ENCODE data around the gene PTPN13. TPM values are rescaled to one million over a fixed set of nuclear protein-coding genes. Genes with fewer than 3 reads are reported as not detected.

Gene PTPN13
- total RNA-seq, 1 experiment from 2014 or later = 16.0 TPM

DNA sequence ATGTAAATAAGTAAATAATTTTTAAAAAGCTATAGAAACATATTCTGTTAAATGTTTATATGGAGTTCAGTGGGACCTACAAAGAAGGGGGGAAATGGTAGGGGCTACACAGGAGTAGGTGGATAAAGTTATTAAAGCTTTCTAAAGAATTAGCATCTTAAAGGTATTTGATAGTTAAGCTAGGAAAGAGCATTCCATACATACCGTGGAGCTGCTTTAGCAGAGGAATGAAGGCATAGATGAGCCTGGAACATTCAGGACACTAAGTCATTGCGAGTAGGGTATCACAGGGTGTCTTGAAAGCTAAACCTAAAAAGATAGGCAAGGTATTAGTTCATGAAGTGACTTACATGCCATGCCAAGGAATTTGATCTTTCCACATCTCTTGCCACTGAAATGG, 194.7 kb downstream of the PTPN13 start:
- H3K9me3 ChIP-seq (replicated peaks) = no peaks in the 10 kb centered on the region
- H3K27me3 ChIP-seq (replicated peaks) = no peaks in the 10 kb centered on the region
- no peak overlapping the region for H3K27ac ChIP-seq
- no peak for DNase-seq (ENCODE audit: low read depth in 1 of 2, low spot score in 2 of 2)
- peaks cover 7% of the 10 kb centered on the region; the same call in 1 of the 2 replicates for H3K36me3 ChIP-seq
- no peak overlapping the region for H3K4me3 ChIP-seq
- no peaks in the 10 kb centered on the region for H3K4me1 ChIP-seq (replicated peaks)

DNA sequence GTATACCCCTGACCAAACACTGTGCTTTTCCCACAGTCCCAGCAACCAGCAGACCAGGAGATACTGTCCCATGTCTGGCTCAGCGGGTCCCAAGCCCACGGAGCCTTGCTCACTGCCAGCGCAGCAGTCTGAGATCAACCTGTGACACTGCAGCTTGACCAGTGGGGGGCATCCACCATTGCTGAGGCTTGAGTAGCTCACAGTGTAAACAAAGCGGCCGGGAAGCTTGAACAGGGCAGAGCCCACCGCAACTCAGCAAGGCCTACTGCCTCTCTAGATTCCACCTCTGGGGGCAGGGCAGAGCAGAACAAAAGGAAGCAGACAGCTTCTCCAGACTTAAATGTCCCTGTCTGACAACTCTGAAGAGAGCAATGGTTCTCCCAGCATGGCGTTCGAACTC, 197.0 kb downstream of the PTPN13 start:
- Histone ChIP-seq H3K27ac (no peak overlapping the region), H3K4me1 (replicated peaks) (no peaks in the 10 kb centered on the region), H3K36me3 (peaks cover 7% of the 10 kb centered on the region; the same call in 1 of the 2 replicates), H3K4me3 (no peak overlapping the region), H3K9me3 (replicated peaks) (no peaks in the 10 kb centered on the region), H3K27me3 (replicated peaks) (no peaks in the 10 kb centered on the region)
- DNase-seq (ENCODE audit: low read depth in 1 of 2, low spot score in 2 of 2) = peak in 1 of 2 experiments; percentile 45

DNA sequence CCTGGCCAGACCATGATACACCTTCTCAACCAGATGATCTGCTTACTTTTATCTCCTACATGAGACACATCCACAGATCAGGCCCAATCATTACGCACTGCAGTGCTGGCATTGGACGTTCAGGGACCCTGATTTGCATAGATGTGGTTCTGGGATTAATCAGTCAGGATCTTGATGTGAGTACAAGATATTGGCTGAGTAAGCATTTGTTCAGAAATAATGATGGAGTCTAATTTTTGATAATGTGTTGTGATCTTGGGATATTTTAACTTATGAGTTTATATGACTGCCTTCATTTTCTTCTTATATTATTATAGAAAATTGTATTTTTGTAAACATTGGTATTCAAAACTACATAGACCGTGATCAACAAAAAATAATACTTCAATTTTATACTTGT, 215.7 kb downstream of the PTPN13 start:
- H3K27ac ChIP-seq = no peak overlapping the region
- H3K36me3 ChIP-seq = peaks cover 4% of the 10 kb centered on the region; the same call in 1 of the 2 replicates
- H3K4me3 ChIP-seq = no peak overlapping the region
- no peaks in the 10 kb centered on the region for H3K4me1 ChIP-seq (replicated peaks)
- no peaks in the 10 kb centered on the region for H3K27me3 ChIP-seq (replicated peaks)
- no peaks in the 10 kb centered on the region for H3K9me3 ChIP-seq (replicated peaks)
- no peak for DNase-seq (ENCODE audit: low read depth in 1 of 2, low spot score in 2 of 2)

- Histone ChIP-seq H3K9me3 (replicated peaks) (peaks cover 9% of the 10 kb centered on the region), H3K4me3 (no peak overlapping the region), H3K27me3 (replicated peaks) (no peaks in the 10 kb centered on the region), H3K4me1 (replicated peaks) (no peaks in the 10 kb centered on the region), H3K27ac (no peak overlapping the region), H3K36me3 (peaks cover 12% of the 10 kb centered on the region)
- DNase-seq (ENCODE audit: low read depth in 1 of 2, low spot score in 2 of 2) = no peak
These were observed 216.7 kb downstream of the PTPN13 start for GRCh38 chr4:86810847-86811246.

DNA sequence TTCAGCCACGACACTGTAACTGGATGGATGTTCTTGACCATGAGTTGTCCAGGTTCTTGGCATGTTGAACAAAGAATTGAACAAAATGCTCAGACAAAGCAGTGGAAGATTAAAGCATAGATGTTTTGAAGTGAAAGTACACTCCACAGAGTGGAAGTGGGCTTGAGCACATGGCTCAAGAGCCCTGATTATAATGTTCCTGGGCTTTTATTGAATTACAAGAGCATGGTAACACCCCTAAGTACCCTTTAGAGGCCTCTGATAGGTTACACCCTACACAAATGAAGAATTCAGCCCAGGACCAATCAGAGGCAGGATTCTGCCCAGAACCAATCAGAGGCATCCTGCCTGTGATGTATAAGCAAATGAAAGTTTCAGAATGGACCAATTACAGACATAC, 221.5 kb downstream of the PTPN13 start:
- Histone ChIP-seq H3K27ac (no peak overlapping the region), H3K4me3 (no peak overlapping the region), H3K9me3 (replicated peaks) (peaks cover 13% of the 10 kb centered on the region), H3K36me3 (peaks cover 14% of the 10 kb centered on the region), H3K27me3 (replicated peaks) (no peaks in the 10 kb centered on the region), H3K4me1 (replicated peaks) (peaks cover 21% of the 10 kb centered on the region)
- no peak for DNase-seq (ENCODE audit: low read depth in 1 of 2, low spot score in 2 of 2)

DNA sequence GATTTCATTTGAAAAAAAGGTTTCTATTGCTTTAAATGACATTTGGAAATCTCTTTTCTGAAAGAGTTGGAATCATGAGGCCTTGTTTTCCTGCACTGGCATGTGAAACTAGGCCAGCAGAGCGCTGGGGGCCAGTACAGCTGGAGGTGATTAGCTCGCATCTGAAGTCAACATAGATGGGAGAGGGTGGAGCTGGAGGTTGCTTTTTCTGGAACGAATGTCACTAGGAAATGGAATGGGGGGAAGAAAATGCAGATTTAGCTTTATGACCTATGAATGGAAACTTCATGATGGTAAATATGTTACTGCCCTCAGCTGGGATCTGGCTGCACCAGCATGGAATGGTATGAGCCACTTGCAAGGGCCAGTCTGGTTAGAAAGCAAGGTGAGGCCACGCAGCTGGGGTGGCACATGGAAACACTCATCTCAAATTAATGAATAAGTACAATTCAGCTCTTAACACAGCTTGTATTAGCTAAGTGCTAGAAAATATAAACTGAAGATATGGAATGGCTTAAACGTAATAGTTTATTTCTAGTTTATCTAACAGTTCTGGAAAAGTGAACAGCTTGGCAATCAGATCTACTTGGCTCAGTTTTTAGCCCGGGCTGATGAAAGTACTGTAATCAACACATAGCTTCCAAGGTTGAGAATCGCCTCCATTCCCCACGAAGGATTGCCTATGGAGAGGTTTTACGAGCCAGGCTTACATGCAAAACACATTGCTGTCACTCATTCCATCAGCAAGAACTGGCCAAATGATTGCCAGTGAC, 222.6 kb downstream of the PTPN13 start:
- Histone ChIP-seq H3K27me3 (replicated peaks) (no peaks in the 10 kb centered on the region), H3K27ac (peak overlapping the region; percentile 88; the same call in 1 of the 2 replicates)
- DNase-seq (ENCODE audit: low read depth in 1 of 2, low spot score in 2 of 2) = no peak

GRCh38 chr4:86818211-86818610, 224.1 kb downstream of the PTPN13 start:
- Histone ChIP-seq H3K4me3 (no peak overlapping the region), H3K27me3 (replicated peaks) (no peaks in the 10 kb centered on the region), H3K27ac (peak overlapping the region; percentile 88), H3K9me3 (replicated peaks) (peaks cover 13% of the 10 kb centered on the region), H3K4me1 (replicated peaks) (peaks cover 31% of the 10 kb centered on the region), H3K36me3 (peaks cover 14% of the 10 kb centered on the region)
- DNase-seq (ENCODE audit: low read depth in 1 of 2, low spot score in 2 of 2) = peak; percentile 56 to 90

More for the DNA sequence above, 222.6 kb downstream of the PTPN13 start:
- Histone ChIP-seq H3K9me3 (replicated peaks) (peaks cover 13% of the 10 kb centered on the region), H3K36me3 (peaks cover 14% of the 10 kb centered on the region), H3K4me3 (no peak overlapping the region), H3K4me1 (replicated peaks) (peaks cover 22% of the 10 kb centered on the region)

DNA sequence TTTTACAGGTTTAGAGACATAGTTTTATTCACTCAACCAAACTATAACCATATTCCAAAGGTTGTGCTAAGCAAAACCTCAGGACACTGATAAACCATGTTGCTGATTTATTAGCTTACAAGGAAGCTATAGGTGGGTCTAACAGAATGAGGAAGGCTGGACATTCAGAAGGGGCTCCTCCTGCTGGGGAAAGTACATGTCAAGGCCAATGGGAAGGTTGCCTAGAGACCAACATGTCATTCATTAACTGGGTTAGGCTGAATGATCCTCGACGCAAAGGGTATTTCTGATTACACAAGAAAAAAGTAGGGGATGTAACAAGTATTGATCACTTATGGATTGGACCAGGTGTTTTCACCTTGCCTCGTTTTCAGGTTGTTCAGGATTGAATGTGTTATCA, 224.7 kb downstream of the PTPN13 start:
- no peak overlapping the region for H3K4me3 ChIP-seq
- peak overlapping the region; percentile 88 for H3K27ac ChIP-seq
- DNase-seq (ENCODE audit: low read depth in 1 of 2, low spot score in 2 of 2) = no peak
- H3K36me3 ChIP-seq = peaks cover 14% of the 10 kb centered on the region
- H3K9me3 ChIP-seq (replicated peaks) = peaks cover 13% of the 10 kb centered on the region
- no peaks in the 10 kb centered on the region for H3K27me3 ChIP-seq (replicated peaks)
- H3K4me1 ChIP-seq (replicated peaks) = peaks cover 31% of the 10 kb centered on the region

DNA sequence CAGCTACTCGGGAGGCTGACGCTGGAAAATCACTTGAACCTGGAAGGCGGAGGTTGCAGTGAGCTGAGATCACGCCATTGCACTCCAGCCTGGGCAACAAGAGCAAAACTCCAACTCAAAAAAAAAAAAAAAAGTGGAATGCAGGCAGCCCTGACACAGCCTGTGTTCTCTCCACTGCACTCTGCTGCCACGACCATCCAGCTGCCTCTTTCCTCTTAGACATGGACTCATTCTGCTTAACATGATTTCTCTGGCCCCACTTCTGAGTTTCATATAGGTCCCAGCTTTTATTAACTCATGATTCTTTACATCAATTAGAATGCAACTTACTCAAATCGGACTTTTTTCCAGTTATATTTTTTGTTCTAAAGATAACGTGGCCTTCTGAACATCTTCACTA, 225.4 kb downstream of the PTPN13 start:
- peaks cover 13% of the 10 kb centered on the region for H3K9me3 ChIP-seq (replicated peaks)
- peaks cover 31% of the 10 kb centered on the region for H3K4me1 ChIP-seq (replicated peaks)
- no peaks in the 10 kb centered on the region for H3K27me3 ChIP-seq (replicated peaks)
- H3K36me3 ChIP-seq = peaks cover 14% of the 10 kb centered on the region
- no peak overlapping the region for H3K27ac ChIP-seq
- no peak for DNase-seq (ENCODE audit: low read depth in 1 of 2, low spot score in 2 of 2)
- no peak overlapping the region for H3K4me3 ChIP-seq

- no peak overlapping the region for H3K27ac ChIP-seq
- DNase-seq (ENCODE audit: low read depth in 1 of 2, low spot score in 2 of 2) = no peak
- peaks cover 44% of the 10 kb centered on the region for H3K4me1 ChIP-seq (replicated peaks)
- peaks cover 2% of the 10 kb centered on the region; the same call in 1 of the 2 replicates for H3K36me3 ChIP-seq
- H3K27me3 ChIP-seq (replicated peaks) = no peaks in the 10 kb centered on the region
- 0 out of 2 replicates have a peak, but pooled peaks cover 3% of the 10 kb centered on the region for H3K9me3 ChIP-seq (replicated peaks)
- no peak overlapping the region for H3K4me3 ChIP-seq
These were observed 227.0 kb downstream of the PTPN13 start for GRCh38 chr4:86821151-86821550.

DNA sequence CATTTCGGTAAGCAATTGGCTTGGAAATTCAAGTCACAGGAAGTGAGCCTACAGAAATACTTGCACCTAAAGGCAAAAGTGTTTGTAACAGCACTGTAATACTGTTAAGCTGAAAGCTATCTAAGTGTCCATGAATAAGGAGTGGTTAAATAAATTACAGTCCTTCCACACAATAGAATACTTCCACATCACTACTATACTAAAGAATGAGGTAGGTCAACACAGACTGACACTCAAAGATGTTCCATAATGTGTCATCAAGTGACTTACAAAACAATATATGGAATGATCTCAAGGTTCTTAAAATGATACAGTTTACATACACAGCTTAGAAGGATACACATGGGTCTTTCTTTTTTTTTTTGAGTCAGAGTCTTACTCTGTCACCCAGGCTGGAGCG, 228.0 kb downstream of the PTPN13 start:
- DNase-seq (ENCODE audit: low read depth in 1 of 2, low spot score in 2 of 2) = peak in 1 of 2 experiments; percentile 63
- H3K36me3 ChIP-seq = no peaks in the 10 kb centered on the region
- no peaks in the 10 kb centered on the region for H3K27me3 ChIP-seq (replicated peaks)
- H3K4me1 ChIP-seq (replicated peaks) = peaks cover 42% of the 10 kb centered on the region
- no peak overlapping the region for H3K4me3 ChIP-seq
- H3K27ac ChIP-seq = peak overlapping the region; percentile 75
- H3K9me3 ChIP-seq (replicated peaks) = 0 out of 2 replicates have a peak, but pooled peaks cover 3% of the 10 kb centered on the region

GRCh38 chr4:86825511-86825910, 231.4 kb downstream of the PTPN13 start:
- H3K4me3 ChIP-seq = no peak overlapping the region
- H3K4me1 ChIP-seq (replicated peaks) = peaks cover 26% of the 10 kb centered on the region
- H3K36me3 ChIP-seq = no peaks in the 10 kb centered on the region
- H3K27me3 ChIP-seq (replicated peaks) = no peaks in the 10 kb centered on the region
- peak overlapping the region; percentile 36 for H3K27ac ChIP-seq
- no peaks in the 10 kb centered on the region for H3K9me3 ChIP-seq (replicated peaks)
- peak; percentile 55 to 58 for DNase-seq (ENCODE audit: low read depth in 1 of 2, low spot score in 2 of 2)

GRCh38 chr4:86831262-86832130, 237.4 kb downstream of the PTPN13 start:
- no peaks in the 10 kb centered on the region for H3K27me3 ChIP-seq (replicated peaks)
- peak; percentile 66 to 73 for DNase-seq (ENCODE audit: low read depth in 1 of 2, low spot score in 2 of 2)

GRCh38 chr4:86833615-86834014, 239.5 kb downstream of the PTPN13 start:
- peaks cover 16% of the 10 kb centered on the region for H3K4me1 ChIP-seq (replicated peaks)
- no peaks in the 10 kb centered on the region for H3K36me3 ChIP-seq
- no peak for DNase-seq (ENCODE audit: low read depth in 1 of 2, low spot score in 2 of 2)
- H3K27ac ChIP-seq = no peak overlapping the region
- H3K4me3 ChIP-seq = no peak overlapping the region
- no peaks in the 10 kb centered on the region for H3K9me3 ChIP-seq (replicated peaks)
- H3K27me3 ChIP-seq (replicated peaks) = no peaks in the 10 kb centered on the region

More at GRCh38 chr4:86831262-86832130, 237.4 kb downstream of the PTPN13 start:
- Histone ChIP-seq H3K36me3 (no peaks in the 10 kb centered on the region), H3K4me3 (no peak overlapping the region), H3K4me1 (replicated peaks) (peaks cover 16% of the 10 kb centered on the region), H3K9me3 (replicated peaks) (no peaks in the 10 kb centered on the region), H3K27ac (peak overlapping the region; percentile 65)
